ENCODE measurements around the gene PDGFB.

DNA sequence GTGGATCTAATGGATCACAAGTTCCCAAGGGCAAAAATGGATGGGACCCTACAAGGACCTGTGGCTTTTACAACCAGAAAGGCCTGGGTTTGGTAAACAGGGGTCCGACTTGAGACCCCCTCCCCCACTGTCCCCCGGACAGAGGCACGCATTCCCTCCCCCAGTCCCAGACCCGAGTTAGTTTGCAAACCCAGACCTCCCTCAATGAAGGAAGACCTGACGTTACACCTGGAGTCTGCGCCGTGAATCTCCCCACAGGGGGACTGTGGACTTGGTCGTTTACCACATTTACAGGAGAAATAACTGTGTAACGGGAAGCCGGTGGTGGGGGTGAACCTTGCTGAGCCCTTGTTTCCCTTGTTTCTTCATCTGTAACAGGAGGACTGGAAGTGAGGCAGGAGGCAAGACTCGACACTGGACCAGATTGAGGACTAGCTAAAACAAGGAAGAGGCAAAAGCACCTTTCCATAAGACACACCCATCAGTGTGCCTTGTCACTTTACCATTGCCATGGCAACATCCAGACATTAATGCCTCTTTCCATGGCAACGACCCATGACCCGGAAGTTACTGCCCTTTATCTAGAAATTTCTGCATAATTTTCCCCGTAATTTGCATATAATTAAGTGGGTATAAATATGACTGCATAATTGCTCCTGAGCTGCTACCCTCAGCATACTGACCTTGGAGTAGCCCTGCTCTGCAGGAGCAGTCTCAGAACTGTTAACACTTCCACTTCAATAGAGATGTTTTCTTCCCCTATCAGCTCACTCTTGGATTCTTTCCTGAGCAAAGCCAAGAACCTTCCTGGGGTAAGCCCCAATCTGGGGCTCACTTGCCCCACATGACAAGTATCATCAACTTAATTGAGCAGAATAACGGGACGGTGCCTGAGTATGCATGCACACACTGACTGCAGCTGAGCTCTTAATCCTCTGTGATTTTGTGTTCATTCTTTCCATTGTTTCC lies 25.4 kb downstream of the PDGFB start:
- TF ChIP-seq, protein P1, sequence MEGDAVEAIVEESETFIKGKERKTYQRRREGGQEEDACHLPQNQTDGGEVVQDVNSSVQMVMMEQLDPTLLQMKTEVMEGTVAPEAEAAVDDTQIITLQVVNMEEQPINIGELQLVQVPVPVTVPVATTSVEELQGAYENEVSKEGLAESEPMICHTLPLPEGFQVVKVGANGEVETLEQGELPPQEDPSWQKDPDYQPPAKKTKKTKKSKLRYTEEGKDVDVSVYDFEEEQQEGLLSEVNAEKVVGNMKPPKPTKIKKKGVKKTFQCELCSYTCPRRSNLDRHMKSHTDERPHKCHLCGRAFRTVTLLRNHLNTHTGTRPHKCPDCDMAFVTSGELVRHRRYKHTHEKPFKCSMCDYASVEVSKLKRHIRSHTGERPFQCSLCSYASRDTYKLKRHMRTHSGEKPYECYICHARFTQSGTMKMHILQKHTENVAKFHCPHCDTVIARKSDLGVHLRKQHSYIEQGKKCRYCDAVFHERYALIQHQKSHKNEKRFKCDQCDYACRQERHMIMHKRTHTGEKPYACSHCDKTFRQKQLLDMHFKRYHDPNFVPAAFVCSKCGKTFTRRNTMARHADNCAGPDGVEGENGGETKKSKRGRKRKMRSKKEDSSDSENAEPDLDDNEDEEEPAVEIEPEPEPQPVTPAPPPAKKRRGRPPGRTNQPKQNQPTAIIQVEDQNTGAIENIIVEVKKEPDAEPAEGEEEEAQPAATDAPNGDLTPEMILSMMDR (IDR thresholded peaks at IDR 0.05), result no peak
- TF ChIP-seq POLR2A (IDR thresholded peaks at IDR 0.05), result no peak

Data from vagina (tissue), 2 donors.